Liver (tissue), 2 donors: ENCODE results near the gene TRDMT1.

ENCODE experiments used
- CTCF ChIP-seq: fragments of 150-350 bp; IDR thresholded peaks from 2 replicates; pipeline ENCODE4 v1.5.1; 2017; ENCODE audit warnings: improper control_type of control experiment, low read depth, low read length; ENCODE audit not compliant: missing input control
- MAX ChIP-seq: IDR thresholded peaks from 2 replicates; pipeline ENCODE4 v1.6.1; 2016; ENCODE audit warnings: antibody characterized with exemption
- donor health status: healthy.

- TF ChIP-seq CTCF (no peak), MAX (no peak)
Observed at GRCh38 chr10:17188644-17189172, 12.8 kb downstream of the TRDMT1 start.
